Spleen (tissue), 7 donors: ENCODE results near the gene TP73.

ENCODE experiments used
- POLR2A ChIP-seq, 3 donors: fragments of 450-650 bp; IDR thresholded peaks; one replicate each; pipeline ENCODE4 v1.5.1; 2017; ENCODE audit warnings: antibody characterized with exemption in 3 of 3, mild to moderate bottlenecking in 1 of 3
- POLR2AphosphoS5 ChIP-seq, 3 donors: sonication (generic); formaldehyde crosslinking; IDR thresholded peaks; one replicate each; pipeline ENCODE4 v1.5.1; 2017; ENCODE audit warnings: antibody characterized with exemption in 3 of 3
- TF ChIP-seq, protein P1 (sequence below), 11 experiments: fragments of 200-600 bp in 7 of 11; fragments of 450-650 bp in 4 of 11; sonication (generic) in 4 of 11; IDR thresholded peaks in 8 of 11; conservative IDR thresholded peaks in 3 of 11; 1 replicate in 7 of 11; 2 replicates in 4 of 11; pipeline versions ENCODE4 v1.4.0 to v1.8.0; 2016 to 2021; ENCODE audit warnings: antibody characterized with exemption in 11 of 11, inconsistent platforms in 4 of 11, mild to moderate bottlenecking in 1 of 11
- donor health status: DM: no; HTN: no; CAD: no; lungs with moderate emphysema.
- donor health status: DM: no; HTN: no; CAD: no.
- donor health status: DM: no; HTN: no; CAD: no.

DNA sequence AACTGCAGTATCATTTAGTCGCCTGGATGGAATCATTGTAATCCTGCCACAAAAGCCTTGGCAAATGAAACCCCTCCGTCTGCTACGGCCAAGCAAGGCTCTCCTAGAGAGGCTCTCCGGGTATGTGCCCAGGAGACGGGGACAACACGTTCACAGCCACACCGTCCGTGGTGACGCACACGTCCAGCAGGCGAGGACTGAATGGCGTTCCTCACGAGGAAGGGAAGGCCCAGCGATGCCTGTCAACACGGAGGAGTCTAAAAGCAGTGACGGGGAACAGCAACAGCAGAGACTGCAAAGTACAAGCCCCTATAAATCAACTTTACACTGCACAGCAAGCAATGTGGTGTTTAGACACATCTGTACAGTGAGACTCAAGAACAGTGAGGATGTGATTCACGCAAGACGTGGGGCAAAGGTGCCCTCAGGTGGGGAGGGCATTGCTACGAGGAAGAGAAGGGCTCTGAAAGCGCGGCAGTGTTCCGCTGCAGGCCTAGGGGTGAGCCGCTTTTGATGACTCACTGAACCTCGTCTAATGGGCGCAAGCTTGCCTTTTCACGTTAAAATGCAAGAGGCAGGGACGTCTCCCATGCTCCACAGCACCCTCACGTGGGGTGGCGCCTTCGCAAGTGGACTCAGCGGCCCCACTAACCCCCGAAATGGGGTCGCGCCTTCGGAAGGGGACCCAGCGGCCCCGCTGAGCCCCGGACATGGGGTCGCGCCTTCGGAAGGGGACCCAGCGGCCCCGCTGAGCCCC lies 9.2 kb upstream of the TP73 start:
- TF ChIP-seq, protein P1, sequence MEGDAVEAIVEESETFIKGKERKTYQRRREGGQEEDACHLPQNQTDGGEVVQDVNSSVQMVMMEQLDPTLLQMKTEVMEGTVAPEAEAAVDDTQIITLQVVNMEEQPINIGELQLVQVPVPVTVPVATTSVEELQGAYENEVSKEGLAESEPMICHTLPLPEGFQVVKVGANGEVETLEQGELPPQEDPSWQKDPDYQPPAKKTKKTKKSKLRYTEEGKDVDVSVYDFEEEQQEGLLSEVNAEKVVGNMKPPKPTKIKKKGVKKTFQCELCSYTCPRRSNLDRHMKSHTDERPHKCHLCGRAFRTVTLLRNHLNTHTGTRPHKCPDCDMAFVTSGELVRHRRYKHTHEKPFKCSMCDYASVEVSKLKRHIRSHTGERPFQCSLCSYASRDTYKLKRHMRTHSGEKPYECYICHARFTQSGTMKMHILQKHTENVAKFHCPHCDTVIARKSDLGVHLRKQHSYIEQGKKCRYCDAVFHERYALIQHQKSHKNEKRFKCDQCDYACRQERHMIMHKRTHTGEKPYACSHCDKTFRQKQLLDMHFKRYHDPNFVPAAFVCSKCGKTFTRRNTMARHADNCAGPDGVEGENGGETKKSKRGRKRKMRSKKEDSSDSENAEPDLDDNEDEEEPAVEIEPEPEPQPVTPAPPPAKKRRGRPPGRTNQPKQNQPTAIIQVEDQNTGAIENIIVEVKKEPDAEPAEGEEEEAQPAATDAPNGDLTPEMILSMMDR (IDR thresholded peaks at IDR 0.05 in 8 of 11, conservative IDR thresholded peaks at IDR 0.05 in 3 of 11), result no peak
- TF ChIP-seq POLR2A (IDR thresholded peaks at IDR 0.05) (no peak), POLR2AphosphoS5 (IDR thresholded peaks at IDR 0.05) (no peak)
